CD4-positive, alpha-beta T cell (primary cell): ENCODE results near the gene HNRNPA3. TPM values are rescaled to one million over a fixed set of nuclear protein-coding genes. Genes with fewer than 3 reads are reported as not detected.

Source experiments
- ATAC-seq: fragments of 200-7000 bp; cut with Tn5 transposase; one replicate; pipeline ENCODE4 v1.10.0; 2022; ENCODE audit warnings: mild to moderate bottlenecking; ENCODE audit not compliant: poor library complexity
- CTCF ChIA-PET: fragments of 350-600 bp; sonication (Branson Sonifier 250); formaldehyde crosslinking; loops from one replicate; lab custom pipeline; 2021; ENCODE audit warnings: antibody characterized with exemption, inconsistent platforms; lab: Charles Lee
- POLR2A ChIA-PET: fragments of 350-600 bp; sonication (Branson Sonifier 250); formaldehyde crosslinking; loops from one replicate; lab custom pipeline; 2021; ENCODE audit warnings: antibody characterized with exemption, inconsistent platforms; lab: Charles Lee
- DNase-seq, 14 experiments: peaks; one replicate each; pipeline ENCODE4 v3.0.0-alpha.2; 2013 to 2020; ENCODE audit warnings: mixed read lengths in 2 of 14
- H3K27ac ChIP-seq, 2 donors: one replicate each; pipeline versions ENCODE4 v1.5.1 to v1.7.0; 2013; ENCODE audit warnings: low read length in 2 of 2, low read depth in 1 of 2, mild to moderate bottlenecking in 1 of 2
- H3K27me3 ChIP-seq, 2 experiments: 1 replicate in 1 of 2; 2 replicates in 1 of 2; pipeline versions ENCODE4 v1.6.1 to v1.7.0; 2013; ENCODE audit warnings: low read length in 2 of 2, control low read depth in 1 of 2, mild to moderate bottlenecking in 1 of 2, moderate library complexity in 1 of 2; ENCODE audit not compliant: insufficient read depth in 2 of 2, control insufficient read depth in 1 of 2
- H3K36me3 ChIP-seq: one replicate; pipeline ENCODE4 v1.6.1; 2013; ENCODE audit warnings: low read length, control low read depth; ENCODE audit not compliant: insufficient read depth
- H3K4me1 ChIP-seq: one replicate; pipeline ENCODE4 v1.6.1; 2013; ENCODE audit warnings: low read length, control low read depth; ENCODE audit not compliant: insufficient read depth
- H3K4me3 ChIP-seq: one replicate; pipeline ENCODE4 v1.5.1; 2013; ENCODE audit warnings: mild to moderate bottlenecking, low read length, moderate library complexity
- H3K9me3 ChIP-seq, 2 experiments: 1 replicate in 1 of 2; 2 replicates in 1 of 2; pipeline versions ENCODE4 v1.6.1 to v1.7.0; 2013; ENCODE audit warnings: low read length in 2 of 2, mild to moderate bottlenecking in 2 of 2, control low read depth in 1 of 2, moderate library complexity in 1 of 2; ENCODE audit not compliant: control insufficient read depth in 1 of 2, insufficient read depth in 1 of 2
- H3K27ac Mint-ChIP-seq: one replicate; pipeline ENCODE4 v1.8.0; 2020; ENCODE audit warnings: mixed read lengths
- H3K27me3 Mint-ChIP-seq: one replicate; pipeline ENCODE4 v1.8.0; 2021; ENCODE audit warnings: mixed read lengths
- H3K36me3 Mint-ChIP-seq: one replicate; pipeline ENCODE4 v1.8.0; 2021; ENCODE audit warnings: low read depth, mixed read lengths
- H3K4me1 Mint-ChIP-seq: one replicate; pipeline ENCODE4 v1.8.0; 2021; ENCODE audit warnings: low read depth, mixed read lengths
- H3K4me3 Mint-ChIP-seq: one replicate; pipeline ENCODE4 v1.8.0; 2020; ENCODE audit warnings: mild to moderate bottlenecking, mixed read lengths
- H3K9me3 Mint-ChIP-seq: one replicate; pipeline ENCODE4 v1.8.0; 2020; ENCODE audit warnings: mixed read lengths
- intact Hi-C, 2 experiments: fragments of 100-400 bp; cut with DNase I in 1 of 2; cut with micrococcal nuclease in 1 of 2; formaldehyde crosslinking; loops; one replicate each; pipeline versions ENCODE4 v1.15.1 to v1.9.0; 2023 to 2025; cut with DNase I, micrococcal nuclease
- total RNA-seq, 174 experiments: library from RNA in 2 of 174; stranded (reverse) in 2 of 174; gene quantifications; one replicate each; pipeline ENCODE4 v1.2.3 and lab custom pipeline; 2021 to 2026
- TF ChIP-seq, protein P1 (sequence below): fragments of 200-600 bp; IDR thresholded peaks from one replicate; pipeline ENCODE4 v1.8.0; 2022; ENCODE audit warnings: antibody characterized with exemption, mild to moderate bottlenecking

The HNRNPA3 gene
- total RNA-seq, 2 experiments from 2014 or later, result 162 to 167 TPM

DNA sequence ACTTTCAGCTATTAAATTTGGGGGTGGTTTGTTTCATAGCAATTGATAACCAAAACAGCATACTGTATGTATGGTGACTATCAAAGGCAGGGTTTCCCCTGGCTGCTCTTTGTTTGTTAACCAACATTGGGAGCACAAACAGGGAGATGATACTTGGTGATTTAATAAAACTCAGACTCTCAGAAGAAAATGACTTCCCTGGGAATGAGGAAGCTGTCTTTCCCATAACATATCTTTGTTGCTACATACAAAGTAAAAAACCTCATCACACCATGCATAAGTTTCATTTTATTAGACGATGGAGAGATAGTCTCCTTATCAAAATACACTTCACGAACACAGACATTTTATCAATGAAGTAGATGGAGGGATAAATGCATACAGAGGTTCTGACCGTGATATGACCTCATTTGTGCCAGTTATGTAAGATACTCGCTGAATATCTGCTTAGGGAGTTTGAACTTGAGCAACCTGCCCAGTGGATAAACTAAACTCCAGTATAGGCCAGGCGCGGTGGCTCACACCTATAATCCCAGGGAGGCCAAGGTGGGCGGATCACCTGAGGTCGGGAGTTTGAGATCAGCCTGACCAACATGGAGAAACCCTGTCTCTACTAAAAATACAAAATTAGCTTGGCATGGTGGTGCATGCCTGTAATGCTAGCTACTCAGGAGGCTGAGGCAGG lies 55.7 kb downstream of the HNRNPA3 start:
- Histone ChIP-seq H3K36me3 (no peaks in the 10 kb centered on the region), H3K27me3 (no peaks in the 10 kb centered on the region), H3K9me3 (no peaks in the 10 kb centered on the region), H3K27ac (no peak overlapping the region), H3K4me1 (peaks cover 6% of the 10 kb centered on the region), H3K4me3 (no peak overlapping the region)
- no peak for ATAC-seq
- Mint-ChIP-seq H3K27me3 (no peaks in the 10 kb centered on the region), H3K4me1 (peaks cover 28% of the 10 kb centered on the region), H3K27ac (no peak overlapping the region), H3K4me3 (no peak overlapping the region), H3K9me3 (no peaks in the 10 kb centered on the region), H3K36me3 (peaks cover 10% of the 10 kb centered on the region)
- TF ChIP-seq, protein P1, sequence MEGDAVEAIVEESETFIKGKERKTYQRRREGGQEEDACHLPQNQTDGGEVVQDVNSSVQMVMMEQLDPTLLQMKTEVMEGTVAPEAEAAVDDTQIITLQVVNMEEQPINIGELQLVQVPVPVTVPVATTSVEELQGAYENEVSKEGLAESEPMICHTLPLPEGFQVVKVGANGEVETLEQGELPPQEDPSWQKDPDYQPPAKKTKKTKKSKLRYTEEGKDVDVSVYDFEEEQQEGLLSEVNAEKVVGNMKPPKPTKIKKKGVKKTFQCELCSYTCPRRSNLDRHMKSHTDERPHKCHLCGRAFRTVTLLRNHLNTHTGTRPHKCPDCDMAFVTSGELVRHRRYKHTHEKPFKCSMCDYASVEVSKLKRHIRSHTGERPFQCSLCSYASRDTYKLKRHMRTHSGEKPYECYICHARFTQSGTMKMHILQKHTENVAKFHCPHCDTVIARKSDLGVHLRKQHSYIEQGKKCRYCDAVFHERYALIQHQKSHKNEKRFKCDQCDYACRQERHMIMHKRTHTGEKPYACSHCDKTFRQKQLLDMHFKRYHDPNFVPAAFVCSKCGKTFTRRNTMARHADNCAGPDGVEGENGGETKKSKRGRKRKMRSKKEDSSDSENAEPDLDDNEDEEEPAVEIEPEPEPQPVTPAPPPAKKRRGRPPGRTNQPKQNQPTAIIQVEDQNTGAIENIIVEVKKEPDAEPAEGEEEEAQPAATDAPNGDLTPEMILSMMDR, result no peak
- intact Hi-C loops, result loop anchor here (5.0 to 10.0 kb wide), 4 partner anchors 104 to 1176 kb away; partner anchors contain the start of gene AGPS (in 2 of the 2)
- ChIA-PET POLR2A (interaction anchor here (0.9 to 5.9 kb wide), 4 partner anchors 28 to 103 kb away, joined by 3 to 277 read pairs (median 4); partner anchors contain the start of gene HNRNPA3), CTCF (interaction anchor here (1.0 kb wide), 1 partner anchor 104 kb away, joined by 5 read pairs; no protein-coding TSS in a partner anchor)
- no peak for DNase-seq

DNA sequence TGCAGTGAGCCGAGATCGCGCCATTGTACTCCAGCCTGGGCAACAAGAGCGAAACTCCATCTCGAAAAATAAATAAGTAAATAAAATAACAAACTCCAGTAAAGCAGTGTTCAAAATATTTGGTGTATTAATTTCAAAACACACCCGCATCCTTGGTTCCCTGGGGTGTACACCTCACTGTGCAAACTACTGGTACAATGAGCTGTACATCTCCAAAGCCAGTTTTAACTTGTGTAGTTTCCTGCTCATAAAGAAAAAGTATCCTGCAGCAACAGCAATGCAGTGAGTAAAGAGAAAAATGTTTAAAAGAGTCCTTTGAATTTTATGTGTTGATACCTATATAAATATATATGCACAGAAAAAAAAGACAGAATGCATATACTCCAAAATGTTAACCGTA lies 56.3 kb downstream of the HNRNPA3 start:
- POLR2A ChIA-PET, result no interaction called here

DNA sequence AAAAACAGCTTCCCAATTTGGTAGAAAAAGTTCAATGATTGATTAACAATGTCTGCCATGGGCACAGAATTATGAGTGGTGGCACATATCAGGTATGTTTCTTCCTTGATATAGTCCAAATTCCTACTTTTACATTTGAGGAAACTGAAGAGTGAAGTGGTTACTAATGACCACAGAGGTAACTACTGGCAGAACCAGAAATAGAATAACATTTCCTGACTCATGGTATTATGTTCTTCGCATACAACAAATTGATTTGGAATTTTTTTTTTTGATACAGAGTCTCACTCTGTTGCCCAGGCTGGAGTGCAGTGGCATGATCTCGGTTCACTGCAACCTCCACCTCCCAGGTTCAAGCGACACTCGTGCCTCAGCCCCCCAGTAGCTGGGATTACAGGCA lies 57.9 kb downstream of the HNRNPA3 start:
- peaks cover 6% of the 10 kb centered on the region for H3K4me1 ChIP-seq
- peaks cover 21% of the 10 kb centered on the region for H3K4me1 Mint-ChIP-seq
- no peak for DNase-seq
- H3K36me3 ChIP-seq, result no peaks in the 10 kb centered on the region
- no peak overlapping the region for H3K27ac Mint-ChIP-seq
- H3K4me3 Mint-ChIP-seq, result no peak overlapping the region
- TF ChIP-seq, protein P1, result no peak
- ChIA-PET CTCF (interaction anchor here (1.0 to 1.3 kb wide), 2 partner anchors 25 to 122 kb away, joined by 3 read pairs; no protein-coding TSS in a partner anchor), POLR2A (no interaction called here)
- no peaks in the 10 kb centered on the region for H3K36me3 Mint-ChIP-seq
- H3K27me3 ChIP-seq, result no peaks in the 10 kb centered on the region
- no peak overlapping the region for H3K27ac ChIP-seq
- H3K4me3 ChIP-seq, result no peak overlapping the region
- intact Hi-C loops, result no loop called here
- H3K9me3 Mint-ChIP-seq, result no peaks in the 10 kb centered on the region
- H3K27me3 Mint-ChIP-seq, result no peaks in the 10 kb centered on the region
- H3K9me3 ChIP-seq, result no peaks in the 10 kb centered on the region
- no peak for ATAC-seq

More for the DNA sequence above, 56.3 kb downstream of the HNRNPA3 start:
- Histone ChIP-seq H3K27me3 (no peaks in the 10 kb centered on the region), H3K4me1 (peaks cover 6% of the 10 kb centered on the region), H3K9me3 (no peaks in the 10 kb centered on the region), H3K27ac (no peak overlapping the region), H3K36me3 (no peaks in the 10 kb centered on the region), H3K4me3 (no peak overlapping the region)
- Mint-ChIP-seq H3K4me1 (peaks cover 26% of the 10 kb centered on the region), H3K27ac (no peak overlapping the region), H3K27me3 (no peaks in the 10 kb centered on the region), H3K9me3 (no peaks in the 10 kb centered on the region), H3K36me3 (peaks cover 8% of the 10 kb centered on the region), H3K4me3 (no peak overlapping the region)
- CTCF ChIA-PET, result interaction anchor here (1.2 kb wide), 1 partner anchor 104 kb away, joined by 4 read pairs; no protein-coding TSS in a partner anchor
- DNase-seq, result no peak
- no peak for ATAC-seq
- TF ChIP-seq, protein P1, result no peak
- intact Hi-C loops, result loop anchor here (5.0 to 10.0 kb wide), 4 partner anchors 104 to 1176 kb away; partner anchors contain the start of gene AGPS (in 2 of the 2)
